ENCODE results near the gene GADD45G. TPM values are rescaled to one million over a fixed set of nuclear protein-coding genes. Genes with fewer than 3 reads are reported as not detected.

Gene GADD45G
- total and polyA plus RNA-seq, 4 donors: 5.5 to 106 (median 43.3) TPM

DNA sequence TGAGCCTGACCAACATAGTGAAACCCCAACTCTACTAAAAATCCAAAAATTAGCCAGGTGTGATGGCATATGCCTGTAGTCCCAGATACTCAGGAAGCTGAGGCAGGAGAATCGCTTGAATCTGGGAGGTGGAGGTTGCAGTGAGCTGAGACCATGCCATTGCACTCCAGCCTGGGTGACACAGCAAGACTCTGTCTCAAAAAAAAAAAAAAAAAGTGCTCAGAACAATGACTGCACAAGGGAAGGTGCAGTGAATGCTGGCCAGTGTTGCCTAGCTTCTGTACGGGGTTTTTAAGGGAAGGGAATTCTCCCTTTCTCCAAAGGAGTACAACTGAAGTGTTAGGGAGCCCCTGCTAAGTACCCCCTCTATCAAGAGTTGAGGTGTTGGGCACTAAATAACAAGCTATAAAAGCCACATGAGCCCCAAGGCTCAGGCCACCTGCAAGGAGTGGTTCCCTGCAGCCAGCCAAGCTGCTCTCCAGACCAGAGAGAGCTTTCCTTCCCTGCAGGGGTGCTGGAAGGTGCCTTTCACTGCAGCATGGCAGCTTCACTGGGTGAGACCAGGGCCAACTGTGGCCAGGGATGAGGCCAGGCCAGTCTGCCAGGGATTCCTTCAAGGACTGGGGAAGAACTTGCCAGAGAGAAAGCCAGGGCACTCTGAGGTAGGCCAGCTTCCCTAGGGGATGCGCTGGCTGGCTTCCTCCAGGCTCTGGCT, 14.8 kb downstream of the GADD45G start (continued):
- TF ChIP-seq GABPA (IDR thresholded peaks at IDR 0.05 in 1 of 2, conservative IDR thresholded peaks at IDR 0.05 in 1 of 2): no peak
- no peak for TF ChIP-seq NR2F2 (IDR thresholded peaks at IDR 0.05)
- TF ChIP-seq, protein P1, sequence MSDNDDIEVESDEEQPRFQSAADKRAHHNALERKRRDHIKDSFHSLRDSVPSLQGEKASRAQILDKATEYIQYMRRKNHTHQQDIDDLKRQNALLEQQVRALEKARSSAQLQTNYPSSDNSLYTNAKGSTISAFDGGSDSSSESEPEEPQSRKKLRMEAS (IDR thresholded peaks at IDR 0.05): no peak
- TF ChIP-seq JUND (IDR thresholded peaks at IDR 0.05): no peak

DNA sequence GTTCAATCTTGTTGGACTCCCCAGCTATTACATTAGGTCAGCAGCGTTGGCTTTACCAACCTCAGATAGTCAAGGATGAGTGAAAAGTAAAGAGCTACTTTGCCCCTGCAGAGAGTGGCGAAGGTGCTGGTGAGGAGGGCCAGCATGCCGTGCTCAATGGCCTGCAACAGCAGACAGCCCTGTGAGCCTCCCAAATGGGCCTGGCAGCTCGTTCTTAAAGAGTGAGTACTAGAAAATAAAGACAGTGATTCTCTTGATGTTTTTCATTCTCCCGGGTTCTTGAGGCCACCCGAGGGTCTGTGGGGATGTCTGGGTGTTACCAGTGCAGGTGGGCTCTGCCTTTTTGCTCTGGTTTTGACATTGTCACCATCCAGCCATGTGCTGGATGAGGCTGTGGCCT, 16.2 kb downstream of the GADD45G start:
- TF ChIP-seq, protein P2, sequence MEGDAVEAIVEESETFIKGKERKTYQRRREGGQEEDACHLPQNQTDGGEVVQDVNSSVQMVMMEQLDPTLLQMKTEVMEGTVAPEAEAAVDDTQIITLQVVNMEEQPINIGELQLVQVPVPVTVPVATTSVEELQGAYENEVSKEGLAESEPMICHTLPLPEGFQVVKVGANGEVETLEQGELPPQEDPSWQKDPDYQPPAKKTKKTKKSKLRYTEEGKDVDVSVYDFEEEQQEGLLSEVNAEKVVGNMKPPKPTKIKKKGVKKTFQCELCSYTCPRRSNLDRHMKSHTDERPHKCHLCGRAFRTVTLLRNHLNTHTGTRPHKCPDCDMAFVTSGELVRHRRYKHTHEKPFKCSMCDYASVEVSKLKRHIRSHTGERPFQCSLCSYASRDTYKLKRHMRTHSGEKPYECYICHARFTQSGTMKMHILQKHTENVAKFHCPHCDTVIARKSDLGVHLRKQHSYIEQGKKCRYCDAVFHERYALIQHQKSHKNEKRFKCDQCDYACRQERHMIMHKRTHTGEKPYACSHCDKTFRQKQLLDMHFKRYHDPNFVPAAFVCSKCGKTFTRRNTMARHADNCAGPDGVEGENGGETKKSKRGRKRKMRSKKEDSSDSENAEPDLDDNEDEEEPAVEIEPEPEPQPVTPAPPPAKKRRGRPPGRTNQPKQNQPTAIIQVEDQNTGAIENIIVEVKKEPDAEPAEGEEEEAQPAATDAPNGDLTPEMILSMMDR (IDR thresholded peaks at IDR 0.05; ENCODE audit: low read depth, low read length, missing input control): no peak
- TF ChIP-seq YY1 (IDR thresholded peaks at IDR 0.05) (no peak), FOXA2 (IDR thresholded peaks at IDR 0.05) (no peak), RXRA (IDR thresholded peaks at IDR 0.05) (no peak), NR2F2 (IDR thresholded peaks at IDR 0.05) (no peak), HNF4A (conservative IDR thresholded peaks at IDR 0.05) (no peak), FOXA1 (IDR thresholded peaks at IDR 0.05) (no peak), EGR1 (IDR thresholded peaks at IDR 0.05; ENCODE audit: low read depth in 2 of 2) (no peak)
- TF ChIP-seq, protein P3, sequence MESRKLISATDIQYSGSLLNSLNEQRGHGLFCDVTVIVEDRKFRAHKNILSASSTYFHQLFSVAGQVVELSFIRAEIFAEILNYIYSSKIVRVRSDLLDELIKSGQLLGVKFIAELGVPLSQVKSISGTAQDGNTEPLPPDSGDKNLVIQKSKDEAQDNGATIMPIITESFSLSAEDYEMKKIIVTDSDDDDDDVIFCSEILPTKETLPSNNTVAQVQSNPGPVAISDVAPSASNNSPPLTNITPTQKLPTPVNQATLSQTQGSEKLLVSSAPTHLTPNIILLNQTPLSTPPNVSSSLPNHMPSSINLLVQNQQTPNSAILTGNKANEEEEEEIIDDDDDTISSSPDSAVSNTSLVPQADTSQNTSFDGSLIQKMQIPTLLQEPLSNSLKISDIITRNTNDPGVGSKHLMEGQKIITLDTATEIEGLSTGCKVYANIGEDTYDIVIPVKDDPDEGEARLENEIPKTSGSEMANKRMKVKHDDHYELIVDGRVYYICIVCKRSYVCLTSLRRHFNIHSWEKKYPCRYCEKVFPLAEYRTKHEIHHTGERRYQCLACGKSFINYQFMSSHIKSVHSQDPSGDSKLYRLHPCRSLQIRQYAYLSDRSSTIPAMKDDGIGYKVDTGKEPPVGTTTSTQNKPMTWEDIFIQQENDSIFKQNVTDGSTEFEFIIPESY (IDR thresholded peaks at IDR 0.05): no peak
- TF ChIP-seq, protein P4, sequence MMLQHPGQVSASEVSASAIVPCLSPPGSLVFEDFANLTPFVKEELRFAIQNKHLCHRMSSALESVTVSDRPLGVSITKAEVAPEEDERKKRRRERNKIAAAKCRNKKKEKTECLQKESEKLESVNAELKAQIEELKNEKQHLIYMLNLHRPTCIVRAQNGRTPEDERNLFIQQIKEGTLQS (IDR thresholded peaks at IDR 0.05): no peak
- no peak overlapping the region for H3K9ac ChIP-seq (ENCODE audit: low read depth in 1 of 2, low read length in 2 of 2)
- no peak overlapping the region for H3K4me3 ChIP-seq (ENCODE audit: low read depth in 1 of 3, low read length in 3 of 3)
- WGBS: 95% methylated on average over 6 of the region's 6 CpGs
- peaks cover 9 to 20% (median 15%) of the 10 kb centered on the region in 4 donors for H3K4me1 ChIP-seq (ENCODE audit: control insufficient read depth in 4 of 4, insufficient read depth in 4 of 4, low read length in 3 of 4)
- no peak for DNase-seq (ENCODE audit: low spot score)
- H3K27ac ChIP-seq (ENCODE audit: low read depth in 1 of 2, low read length in 2 of 2): no peak overlapping the region
- H3K36me3 ChIP-seq (ENCODE audit: control insufficient read depth in 4 of 4, insufficient read depth in 3 of 4, low read depth in 1 of 4, low read length in 3 of 4): no peaks in the 10 kb centered on the region
- H3K27me3 ChIP-seq (ENCODE audit: control insufficient read depth in 4 of 4, insufficient read depth in 4 of 4, low read length in 3 of 4): no peaks in the 10 kb centered on the region
- no peaks in the 10 kb centered on the region for H3K9me3 ChIP-seq (ENCODE audit: control insufficient read depth in 4 of 4, low read length in 3 of 4)

DNA sequence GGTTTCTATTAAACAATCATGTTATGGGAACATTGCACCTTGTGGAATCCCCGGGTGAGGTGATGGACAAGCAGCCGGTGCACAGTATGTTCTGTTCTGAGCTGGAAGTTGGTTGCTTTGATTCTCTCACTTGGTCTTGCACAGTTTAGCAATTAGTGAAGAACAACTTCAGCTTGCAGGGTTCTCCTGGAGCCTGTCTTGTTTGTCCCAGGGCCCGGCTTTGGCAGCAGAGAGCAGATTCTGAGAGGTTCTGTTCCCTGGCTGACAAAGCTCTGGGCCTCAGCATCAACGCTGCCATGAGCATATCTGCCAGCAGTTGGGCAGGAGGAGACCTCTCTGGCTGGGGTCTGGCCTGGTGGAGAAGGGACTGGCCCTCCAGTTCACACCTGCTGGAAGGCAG, 16.9 kb downstream of the GADD45G start:
- no peak overlapping the region for H3K9ac ChIP-seq (ENCODE audit: low read depth in 1 of 2, low read length in 2 of 2)

More for the DNA sequence above, 16.9 kb downstream of the GADD45G start:
- H3K9me3 ChIP-seq (ENCODE audit: control insufficient read depth in 4 of 4, low read length in 3 of 4): no peaks in the 10 kb centered on the region
- no peaks in the 10 kb centered on the region for H3K27me3 ChIP-seq (ENCODE audit: control insufficient read depth in 4 of 4, insufficient read depth in 4 of 4, low read length in 3 of 4)
- TF ChIP-seq FOXA2 (IDR thresholded peaks at IDR 0.05) (no peak), FOXA1 (IDR thresholded peaks at IDR 0.05) (no peak), HNF4G (IDR thresholded peaks at IDR 0.05) (no peak), TAF1 (conservative IDR thresholded peaks at IDR 0.05) (no peak), NR2F2 (IDR thresholded peaks at IDR 0.05) (no peak), YY1 (IDR thresholded peaks at IDR 0.05) (no peak)
- TF ChIP-seq, protein P4 (IDR thresholded peaks at IDR 0.05): no peak
- TF ChIP-seq, protein P2 (IDR thresholded peaks at IDR 0.05; ENCODE audit: low read depth, low read length, missing input control): no peak
- 98% methylated on average over 4 of the region's 4 CpGs for WGBS
- no peaks in the 10 kb centered on the region for H3K36me3 ChIP-seq (ENCODE audit: control insufficient read depth in 4 of 4, insufficient read depth in 3 of 4, low read depth in 1 of 4, low read length in 3 of 4)
- no peak overlapping the region for H3K27ac ChIP-seq (ENCODE audit: low read depth in 1 of 2, low read length in 2 of 2)
- H3K4me3 ChIP-seq (ENCODE audit: low read depth in 1 of 3, low read length in 3 of 3): no peak overlapping the region
- DNase-seq (ENCODE audit: low spot score): no peak
- peaks cover 15 to 27% (median 21%) of the 10 kb centered on the region in 4 donors for H3K4me1 ChIP-seq (ENCODE audit: control insufficient read depth in 4 of 4, insufficient read depth in 4 of 4, low read length in 3 of 4)
